GM21825 (cell line): Measurements from ENCODE around the gene LYPD6.
"Not testable (repeated sequence)": the region's sequence is repeated elsewhere in the genome, so short reads cannot be mapped to it uniquely, and the experiment has no call there.

Source experiments
- ATAC-seq: cut with Tn5 transposase; IDR thresholded peaks from one replicate; pipeline ENCODE4 v1.9.1; 2021; ENCODE audit warnings: mild to moderate bottlenecking, moderate library complexity; ENCODE audit not compliant: unreplicated experiment

The LYPD6 gene

GRCh38 chr2:149492923-149493322 lies 162.5 kb downstream of the LYPD6 start:
- ATAC-seq = no peak

- ATAC-seq = not testable (repeated sequence)
Observed at GRCh38 chr2:149499204-149499603, 168.8 kb downstream of the LYPD6 start.

- not testable (repeated sequence) for ATAC-seq
Observed at GRCh38 chr2:149506808-149507207, 176.4 kb downstream of the LYPD6 start.

GRCh38 chr2:149507974-149508373 lies 177.6 kb downstream of the LYPD6 start:
- no peak for ATAC-seq

- ATAC-seq = no peak
Observed at GRCh38 chr2:149513461-149513860, 183.1 kb downstream of the LYPD6 start.
